GM12874 (cell line): ENCODE results near the gene TSPAN2.

Experiments
- TF ChIP-seq, protein P1 (sequence below): IDR thresholded peaks from 2 replicates; pipeline ENCODE4 v1.5.1; 2011; ENCODE audit warnings: low read depth, mild to moderate bottlenecking, control low read depth, low read length, moderate library complexity; ENCODE audit not compliant: insufficient read depth

The TSPAN2 gene

DNA sequence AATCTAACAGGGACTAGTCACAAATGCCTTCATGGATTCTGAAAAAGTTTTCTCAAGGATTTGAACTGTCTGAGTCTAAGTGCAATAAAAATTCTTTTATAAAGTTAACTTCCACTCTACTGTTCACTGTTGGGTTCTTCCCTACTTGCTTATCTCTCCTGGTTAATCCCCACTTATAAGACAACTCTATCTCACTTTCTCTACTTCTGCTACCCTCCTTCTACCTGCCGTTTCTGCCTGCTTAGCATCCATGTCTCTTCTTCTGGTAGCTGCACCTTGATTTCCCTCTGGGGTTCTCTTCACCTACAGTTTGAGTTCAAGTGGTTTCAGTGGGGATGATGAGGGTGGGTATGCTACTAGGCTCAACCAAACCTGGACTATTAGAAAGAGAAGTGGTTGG, 53.7 kb downstream of the TSPAN2 start:
- TF ChIP-seq, protein P1, sequence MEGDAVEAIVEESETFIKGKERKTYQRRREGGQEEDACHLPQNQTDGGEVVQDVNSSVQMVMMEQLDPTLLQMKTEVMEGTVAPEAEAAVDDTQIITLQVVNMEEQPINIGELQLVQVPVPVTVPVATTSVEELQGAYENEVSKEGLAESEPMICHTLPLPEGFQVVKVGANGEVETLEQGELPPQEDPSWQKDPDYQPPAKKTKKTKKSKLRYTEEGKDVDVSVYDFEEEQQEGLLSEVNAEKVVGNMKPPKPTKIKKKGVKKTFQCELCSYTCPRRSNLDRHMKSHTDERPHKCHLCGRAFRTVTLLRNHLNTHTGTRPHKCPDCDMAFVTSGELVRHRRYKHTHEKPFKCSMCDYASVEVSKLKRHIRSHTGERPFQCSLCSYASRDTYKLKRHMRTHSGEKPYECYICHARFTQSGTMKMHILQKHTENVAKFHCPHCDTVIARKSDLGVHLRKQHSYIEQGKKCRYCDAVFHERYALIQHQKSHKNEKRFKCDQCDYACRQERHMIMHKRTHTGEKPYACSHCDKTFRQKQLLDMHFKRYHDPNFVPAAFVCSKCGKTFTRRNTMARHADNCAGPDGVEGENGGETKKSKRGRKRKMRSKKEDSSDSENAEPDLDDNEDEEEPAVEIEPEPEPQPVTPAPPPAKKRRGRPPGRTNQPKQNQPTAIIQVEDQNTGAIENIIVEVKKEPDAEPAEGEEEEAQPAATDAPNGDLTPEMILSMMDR, result no peak

DNA sequence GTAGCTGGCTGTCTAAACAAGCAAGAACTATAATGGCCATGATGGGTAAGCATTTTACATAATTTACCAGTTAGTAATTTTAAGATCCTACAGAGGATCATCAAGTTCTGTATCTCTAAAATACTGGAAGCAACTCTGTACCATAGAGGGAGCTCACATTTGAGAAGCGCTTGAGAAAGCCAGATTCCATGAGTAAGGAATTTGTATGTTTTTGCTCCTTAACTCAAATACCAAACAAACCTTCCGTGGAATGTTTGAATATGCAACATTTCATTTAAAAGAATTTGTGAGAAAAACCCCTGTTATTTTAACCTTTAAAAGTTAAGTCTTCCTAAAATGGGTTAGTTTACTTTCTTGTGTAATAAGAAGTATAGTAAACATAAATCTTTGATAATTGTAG, 57.7 kb downstream of the TSPAN2 start:
- TF ChIP-seq, protein P1, result no peak

DNA sequence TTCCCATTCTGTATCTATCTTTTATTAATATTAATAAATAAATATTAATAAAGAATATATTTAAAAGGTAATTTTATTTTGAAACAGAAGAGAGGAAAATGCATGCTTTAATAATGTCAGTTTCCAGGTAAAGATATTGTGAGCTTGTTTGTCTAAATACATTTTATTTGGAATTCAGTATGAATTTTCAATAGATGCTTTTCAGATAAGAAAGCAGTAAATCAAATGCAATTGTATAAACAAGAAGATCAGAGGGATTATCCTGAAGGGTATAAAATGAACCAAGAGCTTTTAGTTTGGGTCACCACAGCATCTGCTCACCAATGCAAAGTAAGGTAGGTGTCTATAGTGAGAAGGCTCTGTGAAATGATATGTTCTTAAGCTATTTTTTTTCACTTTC, 59.8 kb downstream of the TSPAN2 start, which contains the start of gene TSHB:
Gene TSHB, plus strand, starts transcription at position 301 of the 400 bp plus-strand sequence. CDS start 3,537 bp downstream, outside the sequence.
- TF ChIP-seq, protein P1, result no peak

DNA sequence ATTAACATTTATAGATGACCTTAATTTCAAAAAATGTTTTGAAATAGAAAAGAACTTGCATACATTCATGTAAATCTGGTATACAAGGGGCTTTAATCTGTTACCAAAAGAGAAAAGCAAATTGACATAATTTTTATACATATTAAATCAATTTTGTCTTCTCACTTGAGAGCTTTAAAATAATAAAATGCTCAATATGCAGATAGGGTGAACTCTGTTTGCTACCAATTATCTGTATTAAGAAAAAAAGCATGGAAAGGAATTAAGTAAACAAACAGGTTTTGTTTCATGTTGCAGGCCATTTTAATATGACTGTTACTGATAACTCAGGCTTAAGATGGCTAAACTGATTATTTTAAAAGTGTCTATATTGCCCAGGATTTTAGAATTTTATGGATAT, 65.7 kb downstream of the TSPAN2 start:
- TF ChIP-seq, protein P1, result no peak

DNA sequence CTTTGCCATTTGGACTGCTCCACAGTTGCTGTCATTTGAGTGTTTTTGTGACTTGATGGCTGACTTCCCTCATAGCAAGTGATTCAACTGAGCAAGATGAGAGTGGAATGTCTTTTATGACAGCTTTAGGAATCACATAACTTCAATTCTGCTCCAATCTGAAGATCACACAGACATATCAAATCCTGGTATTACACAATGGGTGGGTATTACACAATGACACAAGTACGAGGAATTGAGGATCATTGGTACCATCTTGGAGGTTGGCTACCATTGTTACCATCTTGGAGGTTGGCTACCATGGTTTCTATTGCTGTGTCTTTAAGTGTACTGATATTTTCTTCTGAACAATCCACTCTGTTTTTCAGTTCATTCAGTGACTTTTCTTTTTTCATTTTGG, 68.2 kb downstream of the TSPAN2 start:
- TF ChIP-seq, protein P1, result no peak

DNA sequence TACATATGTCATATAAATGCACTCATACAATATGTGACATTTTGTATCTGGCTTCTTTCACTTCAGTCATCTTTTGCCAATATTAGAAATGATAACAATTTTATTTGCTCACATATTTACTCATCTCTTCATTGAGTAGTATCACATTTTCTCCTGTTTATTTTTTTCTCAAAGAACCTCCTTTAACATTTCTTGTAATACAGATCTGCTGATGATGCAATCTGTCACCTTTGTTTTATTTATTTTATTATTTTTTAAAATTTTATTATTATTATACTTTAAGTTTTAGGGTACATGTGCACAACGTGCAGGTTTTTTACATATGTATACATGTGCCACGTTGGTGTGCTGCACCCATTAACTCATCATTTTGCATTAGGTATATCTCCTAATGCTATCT, 75.5 kb downstream of the TSPAN2 start:
- TF ChIP-seq, protein P1, result no peak

DNA sequence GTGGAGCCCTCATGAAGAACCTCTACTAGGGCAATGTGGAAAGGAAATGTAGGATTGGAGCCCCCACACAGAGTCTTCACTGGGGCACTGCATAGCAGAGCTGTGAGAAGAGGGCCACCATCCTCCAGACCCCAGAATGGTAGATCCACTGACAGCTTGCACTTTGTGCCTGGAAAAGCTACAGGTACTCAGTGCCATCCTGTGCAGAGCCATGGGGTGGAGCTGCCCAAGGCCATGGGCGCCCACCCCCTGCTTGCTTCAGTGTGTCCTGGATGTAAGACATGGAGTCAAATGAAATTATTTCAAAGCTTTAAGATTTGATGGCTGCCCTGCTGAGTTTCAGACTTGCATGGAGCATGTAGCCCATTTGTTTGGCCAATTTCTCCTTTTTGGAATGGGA, 76.9 kb downstream of the TSPAN2 start:
- TF ChIP-seq, protein P1, result no peak
